SW480 (cell line): Measurements from ENCODE around the gene BRF1.
"Not testable (repeated sequence)": the region's sequence is repeated elsewhere in the genome, so short reads cannot be mapped to it uniquely, and the experiment has no call there.

Experiments used
- DNase-seq: peaks from one replicate; pipeline ENCODE4 v3.0.0-alpha.2; 2016; ENCODE audit warnings: low spot score

Gene BRF1

GRCh38 chr14:105290621-105291346, 10.0 kb downstream of the BRF1 start:
- DNase-seq = no peak

DNA sequence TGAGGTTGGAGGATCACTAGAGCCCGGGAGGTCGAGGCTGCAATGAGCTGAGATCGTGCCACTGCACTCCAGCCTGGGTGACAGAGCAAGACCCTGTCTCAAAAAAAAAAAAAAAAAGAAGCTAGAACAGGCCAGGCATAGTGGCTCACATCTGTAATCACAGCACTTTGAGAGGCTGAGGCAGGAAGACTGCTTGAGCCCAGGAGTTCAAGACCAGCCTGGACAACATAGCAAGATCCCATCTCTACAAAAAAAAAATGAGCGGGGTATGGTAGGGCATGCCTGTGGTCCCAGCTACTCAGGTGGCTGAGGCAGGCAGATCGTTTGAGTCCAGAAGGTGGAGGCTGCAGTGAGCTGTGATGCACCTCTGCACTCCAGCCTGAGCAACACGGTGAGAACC, 11.9 kb downstream of the BRF1 start:
- not testable (repeated sequence) for DNase-seq

DNA sequence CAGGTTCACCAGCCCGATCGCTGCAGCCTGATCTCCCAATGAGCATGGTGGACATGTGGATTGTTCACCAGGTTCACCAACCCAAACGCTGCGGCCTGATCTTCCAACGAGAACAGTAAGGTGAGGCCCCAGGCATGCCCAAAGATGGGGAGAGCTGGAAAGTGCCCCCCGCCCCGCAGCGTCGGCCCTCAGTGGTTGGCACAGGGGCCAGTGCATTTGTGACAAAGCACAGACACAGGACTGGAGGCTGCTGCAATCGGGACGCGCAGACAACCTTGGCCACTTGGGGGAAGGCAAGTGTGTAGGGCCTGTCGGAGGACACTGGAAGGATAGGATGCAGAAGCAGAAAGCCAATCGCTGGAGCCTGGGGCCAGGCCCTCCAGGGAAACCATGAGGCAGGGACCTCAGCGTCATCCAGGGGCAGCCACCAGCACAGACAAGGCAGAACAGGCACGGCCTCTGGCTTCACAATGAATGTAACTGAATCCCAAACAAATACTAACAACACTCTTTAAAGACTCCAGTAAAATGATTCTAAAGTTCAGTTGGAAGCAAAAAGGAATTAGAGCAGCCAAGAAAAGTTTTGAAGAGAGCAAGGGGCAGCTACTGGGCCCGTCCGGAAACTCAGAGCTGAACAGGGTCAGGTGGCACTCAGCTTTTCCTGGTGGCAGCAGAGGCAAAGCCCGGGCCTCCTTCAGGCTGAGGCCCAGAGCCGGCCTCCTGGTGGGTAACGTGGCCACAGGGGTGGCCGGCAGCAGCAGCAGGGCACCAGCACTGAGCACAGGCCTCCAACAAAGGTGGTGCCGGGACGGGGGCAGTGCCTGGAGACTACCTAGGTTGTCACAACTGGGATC, 13.3 kb downstream of the BRF1 start:
- DNase-seq = no peak

- no peak for DNase-seq
These were observed 14.0 kb downstream of the BRF1 start for GRCh38 chr14:105286759-105287144.

- DNase-seq = no peak
These were observed 15.6 kb downstream of the BRF1 start for GRCh38 chr14:105285174-105285573.

DNA sequence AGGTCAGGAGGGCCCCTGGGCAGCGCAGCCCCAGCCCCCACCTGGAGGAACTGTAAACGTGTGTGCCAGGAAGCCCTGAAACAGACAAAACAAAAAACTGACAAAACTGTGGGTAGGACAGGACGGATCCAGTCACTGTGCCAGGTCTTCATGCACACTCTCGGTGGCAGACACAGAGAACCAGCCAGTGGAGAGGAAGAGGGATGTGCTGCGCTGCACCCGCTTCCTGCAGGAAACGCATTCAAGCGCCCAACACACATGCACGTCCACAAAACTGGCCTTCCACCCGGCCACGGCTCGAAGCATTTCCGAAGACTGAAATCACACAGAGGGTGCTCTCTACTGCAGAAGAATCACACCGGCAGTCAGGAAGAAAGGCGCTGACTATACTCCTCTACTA, 16.9 kb downstream of the BRF1 start:
- DNase-seq = no peak

GRCh38 chr14:105283028-105283427, 17.8 kb downstream of the BRF1 start:
- no peak for DNase-seq

GRCh38 chr14:105282098-105282725, 18.6 kb downstream of the BRF1 start:
- DNase-seq = no peak

DNA sequence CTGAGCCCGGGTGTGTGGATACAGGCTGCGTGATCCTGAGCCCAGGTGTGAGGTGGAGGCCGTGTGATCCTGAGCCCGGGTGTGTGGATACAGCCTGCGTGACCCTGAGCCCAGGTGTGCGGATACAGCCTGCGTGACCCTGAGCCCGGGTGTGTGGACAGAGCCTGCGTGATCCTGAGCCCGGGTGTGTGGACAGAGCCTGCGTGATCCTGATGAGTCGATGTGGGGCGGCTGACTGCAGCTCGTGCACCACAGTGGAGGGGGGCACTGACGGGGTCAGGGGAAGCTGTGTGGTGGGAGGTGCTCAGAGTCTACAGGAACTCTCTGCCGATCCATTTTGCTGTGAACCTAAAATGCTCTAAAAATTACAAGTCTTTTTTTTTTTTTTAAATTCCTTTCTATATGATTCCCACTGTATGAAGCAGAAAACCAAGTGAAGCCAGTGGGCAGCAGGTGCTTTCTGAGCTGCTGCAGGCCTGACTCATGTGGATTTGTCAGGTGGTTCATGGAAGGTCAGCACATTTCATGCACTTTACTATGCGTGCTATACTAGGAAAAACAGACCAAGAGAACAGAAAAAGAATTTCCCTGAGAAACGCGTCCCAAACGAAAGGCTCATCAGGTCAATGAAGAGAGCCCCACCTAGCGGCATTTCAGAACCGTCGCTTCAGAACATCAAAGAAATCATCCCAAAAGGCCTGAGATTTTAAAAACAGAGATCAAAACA, 19.3 kb downstream of the BRF1 start:
- peak; percentile 88 for DNase-seq

DNA sequence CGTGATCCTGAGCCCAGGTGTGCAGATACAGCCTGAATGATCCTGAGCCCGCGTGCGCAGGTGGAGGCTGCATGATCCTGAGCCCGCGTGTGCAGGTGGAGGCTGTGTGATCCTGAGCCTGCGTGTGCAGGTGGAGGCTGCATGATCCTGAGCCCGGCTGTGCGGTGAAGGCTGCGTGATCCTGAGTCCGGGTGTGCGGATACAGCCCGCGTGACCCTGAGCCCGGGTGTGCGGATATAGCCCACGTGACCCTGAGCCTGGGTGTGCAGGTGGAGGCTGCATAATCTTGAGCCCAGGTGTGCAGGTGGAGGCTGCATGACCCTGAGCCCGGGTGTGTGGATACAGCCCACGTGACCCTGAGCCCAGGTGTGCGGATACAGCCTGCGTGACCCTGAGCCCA, 20.3 kb downstream of the BRF1 start:
- DNase-seq = no peak

DNA sequence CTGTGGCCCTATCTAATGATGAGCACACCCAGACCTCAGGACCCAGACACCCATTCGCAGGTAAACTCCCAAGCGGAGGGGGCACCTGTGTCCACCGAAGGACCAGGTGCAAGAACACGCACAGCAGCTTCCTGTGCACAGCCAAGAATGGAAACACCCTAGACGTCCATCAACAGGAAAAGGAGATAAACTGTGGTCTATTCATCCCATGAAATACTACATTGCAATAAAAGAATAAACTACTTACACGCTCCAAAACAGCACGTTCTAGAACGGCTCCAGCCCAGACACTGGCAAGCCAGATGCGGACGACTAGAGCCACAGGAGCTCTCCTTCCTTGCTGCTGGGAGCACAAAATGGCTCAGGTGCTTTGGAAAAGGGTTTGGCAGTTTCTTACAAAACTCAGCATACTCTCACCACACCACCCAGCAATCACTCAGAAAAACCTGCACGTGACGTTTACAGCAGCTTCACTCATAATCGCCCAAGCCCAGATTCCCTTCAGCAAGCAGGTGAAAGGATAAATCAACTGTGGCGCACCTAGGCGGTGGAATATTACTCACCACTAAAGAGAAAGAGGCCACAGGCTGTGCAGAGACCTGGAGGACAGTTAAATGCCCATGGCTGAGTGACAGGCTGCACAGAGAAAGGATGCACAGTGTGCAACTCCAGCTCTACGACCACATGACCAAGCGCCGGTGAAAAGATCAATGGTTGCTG, 21.0 kb downstream of the BRF1 start:
- DNase-seq = no peak

GRCh38 chr14:105277448-105277847, 23.4 kb downstream of the BRF1 start:
- DNase-seq = not testable (repeated sequence)

DNA sequence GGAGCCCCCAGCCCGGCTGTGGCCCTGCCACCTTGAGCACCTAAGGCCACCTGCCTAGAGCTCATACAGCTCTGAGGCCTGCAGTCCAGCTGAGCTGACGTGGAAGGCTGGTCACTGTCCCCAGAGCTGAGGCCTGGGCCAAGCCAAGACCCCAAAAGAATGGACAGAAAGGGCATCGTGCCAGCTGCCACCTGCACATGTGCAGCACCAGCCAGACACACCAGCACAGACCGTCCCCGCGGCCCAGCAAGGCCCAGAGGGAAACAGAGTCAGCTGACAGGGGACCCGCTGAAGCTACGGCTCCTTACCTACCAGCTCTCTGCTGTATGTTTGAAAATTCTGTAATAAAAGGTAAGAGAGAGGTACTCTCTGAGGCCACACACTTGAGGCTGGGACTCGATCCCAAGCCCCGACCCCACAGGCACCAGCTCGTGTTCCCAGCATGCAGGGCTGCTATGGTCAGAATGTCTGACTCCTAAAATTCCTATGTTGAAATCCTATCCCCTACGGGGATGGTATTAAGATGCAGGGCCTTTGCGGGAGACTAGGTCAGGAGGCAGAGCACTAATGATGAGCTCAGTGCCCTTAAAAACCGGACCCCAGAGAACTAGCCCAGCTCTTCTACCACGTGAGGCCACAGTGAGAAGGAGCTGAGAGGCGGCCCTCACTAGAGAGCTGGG, 25.4 kb downstream of the BRF1 start:
- DNase-seq = no peak

GRCh38 chr14:105274637-105275036, 26.2 kb downstream of the BRF1 start:
- no peak for DNase-seq

- DNase-seq = no peak
These were observed 27.7 kb downstream of the BRF1 start for GRCh38 chr14:105273062-105273461.

DNA sequence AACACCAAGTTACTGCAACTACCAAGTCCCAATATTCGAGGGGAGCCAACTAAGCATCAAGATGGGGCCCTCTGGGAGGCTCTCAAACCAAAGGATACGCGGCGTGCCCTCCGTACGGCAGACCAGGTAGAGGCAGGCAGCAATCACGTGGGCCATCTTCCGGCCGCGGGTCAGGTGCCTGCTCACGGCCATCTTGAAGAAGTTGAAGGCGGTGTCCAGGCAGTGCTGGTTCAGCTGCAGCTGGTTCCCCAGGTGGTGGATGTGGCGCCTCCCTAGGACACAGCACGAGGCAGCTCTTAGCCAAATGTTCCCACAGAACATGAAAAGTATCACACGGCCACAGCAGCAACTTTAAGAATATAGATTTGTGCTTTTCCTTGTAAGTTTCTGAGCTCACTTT, 28.2 kb downstream of the BRF1 start:
- DNase-seq = no peak

GRCh38 chr14:105271224-105271890, 29.4 kb downstream of the BRF1 start:
- no peak for DNase-seq

GRCh38 chr14:105269405-105269804, 31.4 kb downstream of the BRF1 start:
- no peak for DNase-seq

GRCh38 chr14:105268736-105269354, 32.0 kb downstream of the BRF1 start:
- no peak for DNase-seq
